Subcutaneous abdominal adipose tissue (tissue), 5 donors: ENCODE results near the gene DSE.

Source experiments
- H3K27ac ChIP-seq: one replicate; pipeline ENCODE4 v1.7.0; 2013; ENCODE audit warnings: low read depth, mild to moderate bottlenecking, inconsistent platforms, low read length, moderate library complexity
- H3K27me3 ChIP-seq, 5 donors: one replicate each; pipeline ENCODE4 v1.7.0; 2013; ENCODE audit warnings: low read length in 5 of 5, inconsistent platforms in 1 of 5; ENCODE audit not compliant: control insufficient read depth in 5 of 5, insufficient read depth in 4 of 5
- H3K36me3 ChIP-seq, 5 donors: one replicate each; pipeline ENCODE4 v1.7.0; 2013; ENCODE audit warnings: low read length in 5 of 5; ENCODE audit not compliant: control insufficient read depth in 5 of 5, insufficient read depth in 5 of 5
- H3K4me1 ChIP-seq, 5 donors: one replicate each; pipeline ENCODE4 v1.7.0; 2013; ENCODE audit warnings: low read length in 5 of 5, mild to moderate bottlenecking in 3 of 5, moderate library complexity in 1 of 5; ENCODE audit not compliant: control insufficient read depth in 5 of 5, insufficient read depth in 5 of 5
- H3K4me3 ChIP-seq, 5 donors: one replicate each; pipeline ENCODE4 v1.7.0; 2013; ENCODE audit warnings: low read length in 5 of 5, low read depth in 1 of 5
- H3K9ac ChIP-seq, 5 donors: one replicate each; pipeline ENCODE4 v1.7.0; 2013; ENCODE audit warnings: low read length in 5 of 5, mild to moderate bottlenecking in 4 of 5, moderate library complexity in 3 of 5
- H3K9me3 ChIP-seq, 5 donors: one replicate each; pipeline ENCODE4 v1.7.0; 2013; ENCODE audit warnings: low read length in 5 of 5; ENCODE audit not compliant: control insufficient read depth in 5 of 5
- donor health status: healthy.
- donor health status: healthy.
- donor health status: healthy.
- donor health status: healthy.
- donor health status: healthy.

Gene DSE

DNA sequence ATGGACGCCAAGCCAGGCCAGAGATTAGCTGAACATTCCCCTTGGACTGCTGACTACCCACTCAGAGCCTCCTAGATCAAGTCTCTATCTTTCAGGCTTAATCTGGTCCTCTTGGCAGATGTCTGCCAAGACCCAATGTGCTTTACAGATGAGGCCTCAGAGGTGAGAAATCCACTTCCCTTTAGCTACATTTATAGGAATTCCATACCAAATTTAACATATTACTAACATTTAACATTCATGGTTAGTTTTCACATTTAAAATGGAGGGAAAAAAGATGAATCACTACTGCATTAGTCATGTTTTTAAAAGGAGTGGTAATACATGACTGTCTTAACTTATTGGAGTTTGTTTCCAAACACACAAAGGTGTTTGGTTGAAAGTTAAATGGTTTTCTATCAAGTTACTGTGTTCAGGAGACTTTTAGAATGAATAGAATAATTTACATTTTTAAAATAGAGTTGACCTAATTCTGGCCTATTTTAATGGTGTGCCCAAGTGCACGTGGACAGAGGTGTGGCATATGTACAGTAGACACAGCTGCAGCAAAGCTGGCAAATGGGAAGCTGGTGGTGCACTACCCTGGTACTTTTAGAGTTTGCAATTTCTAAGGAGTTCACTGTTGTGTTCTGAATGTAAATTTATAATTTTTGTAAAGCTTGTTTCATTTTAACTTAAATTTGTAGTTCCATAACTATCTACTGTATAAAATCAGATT is 48.5 kb downstream of the DSE start:
- no peak overlapping the region for H3K4me3 ChIP-seq
- no peaks in the 10 kb centered on the region for H3K36me3 ChIP-seq
- peaks cover 0 to 24% (median 4%) of the 10 kb centered on the region in 5 donors for H3K4me1 ChIP-seq
- no peaks in the 10 kb centered on the region for H3K27me3 ChIP-seq
- no peaks in the 10 kb centered on the region for H3K9me3 ChIP-seq
- peak overlapping the region; percentile 8 for H3K27ac ChIP-seq
- H3K9ac ChIP-seq = no peak overlapping the region

GRCh38 chr6:116420341-116420740 is 49.6 kb downstream of the DSE start:
- Histone ChIP-seq H3K27me3 (no peaks in the 10 kb centered on the region), H3K27ac (no peak overlapping the region), H3K4me1 (peaks cover 0 to 24% (median 4%) of the 10 kb centered on the region in 5 donors), H3K36me3 (no peaks in the 10 kb centered on the region), H3K9me3 (no peaks in the 10 kb centered on the region), H3K4me3 (no peak overlapping the region), H3K9ac (no peak overlapping the region)

DNA sequence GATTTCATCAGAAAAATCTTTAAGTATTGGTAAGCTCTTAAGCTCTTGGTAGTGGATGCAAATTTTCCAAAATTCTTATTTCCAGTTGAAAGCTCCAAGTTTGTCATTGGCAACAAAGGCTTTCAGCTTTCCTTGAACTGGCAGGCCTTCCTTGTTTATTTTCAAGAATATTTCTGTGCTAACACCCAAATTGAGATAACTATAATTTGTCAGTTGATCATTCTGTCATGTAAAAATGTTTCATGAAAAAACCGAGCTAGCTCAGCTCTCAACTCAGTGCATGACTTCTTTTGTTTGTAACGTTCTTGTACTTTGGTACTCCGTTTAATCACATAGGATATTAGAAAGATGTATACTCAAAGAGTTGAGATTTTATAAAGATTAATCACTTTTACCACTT is 51.5 kb downstream of the DSE start:
- Histone ChIP-seq H3K4me3 (no peak overlapping the region), H3K36me3 (peaks cover 6 to 9% (median 7%) of the 10 kb centered on the region in 5 donors), H3K9me3 (no peaks in the 10 kb centered on the region), H3K4me1 (peaks cover 0 to 24% (median 4%) of the 10 kb centered on the region in 5 donors), H3K9ac (peak overlapping the region in 1 of 5 donors; percentile 40), H3K27ac (no peak overlapping the region), H3K27me3 (no peaks in the 10 kb centered on the region)

DNA sequence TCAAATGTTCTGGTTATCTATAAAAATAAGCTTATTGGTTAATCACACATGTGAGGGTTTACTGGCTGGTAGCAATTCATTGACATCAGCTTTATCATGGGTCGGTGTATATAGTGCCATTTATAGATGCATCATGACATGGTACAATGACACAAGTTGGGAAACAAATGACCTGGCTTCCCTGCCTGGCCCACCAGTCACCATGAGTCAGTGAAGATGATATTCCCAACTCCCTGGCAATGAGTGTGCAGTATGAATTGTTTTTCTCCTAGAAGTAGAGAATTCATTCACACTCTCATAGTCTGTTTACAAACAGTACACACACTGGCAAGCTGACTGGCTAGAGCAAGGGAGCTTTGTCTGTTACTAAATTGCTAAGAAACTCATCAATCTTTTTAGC is 53.3 kb downstream of the DSE start:
- Histone ChIP-seq H3K9me3 (no peaks in the 10 kb centered on the region), H3K9ac (no peak overlapping the region), H3K36me3 (peaks cover 11 to 22% (median 15%) of the 10 kb centered on the region in 5 donors), H3K27me3 (no peaks in the 10 kb centered on the region), H3K27ac (no peak overlapping the region), H3K4me1 (peaks cover 0 to 24% (median 4%) of the 10 kb centered on the region in 5 donors), H3K4me3 (no peak overlapping the region)

- H3K27me3 ChIP-seq = no peaks in the 10 kb centered on the region
- H3K36me3 ChIP-seq = peaks cover 14 to 30% (median 27%) of the 10 kb centered on the region in 5 donors
- H3K9ac ChIP-seq = no peak overlapping the region
- peaks cover 0 to 24% (median 4%) of the 10 kb centered on the region in 5 donors for H3K4me1 ChIP-seq
- H3K27ac ChIP-seq = no peak overlapping the region
- H3K4me3 ChIP-seq = no peak overlapping the region
- H3K9me3 ChIP-seq = no peaks in the 10 kb centered on the region
These were observed 55.8 kb downstream of the DSE start for GRCh38 chr6:116426551-116426950.

GRCh38 chr6:116429111-116429510 is 58.4 kb downstream of the DSE start:
- no peak overlapping the region for H3K9ac ChIP-seq
- H3K27me3 ChIP-seq = no peaks in the 10 kb centered on the region
- H3K4me3 ChIP-seq = no peak overlapping the region
- no peaks in the 10 kb centered on the region for H3K9me3 ChIP-seq
- peaks cover 0 to 4% (median 0%) of the 10 kb centered on the region in 5 donors for H3K4me1 ChIP-seq
- H3K27ac ChIP-seq = no peak overlapping the region
- H3K36me3 ChIP-seq = peaks cover 18 to 40% (median 32%) of the 10 kb centered on the region in 5 donors

DNA sequence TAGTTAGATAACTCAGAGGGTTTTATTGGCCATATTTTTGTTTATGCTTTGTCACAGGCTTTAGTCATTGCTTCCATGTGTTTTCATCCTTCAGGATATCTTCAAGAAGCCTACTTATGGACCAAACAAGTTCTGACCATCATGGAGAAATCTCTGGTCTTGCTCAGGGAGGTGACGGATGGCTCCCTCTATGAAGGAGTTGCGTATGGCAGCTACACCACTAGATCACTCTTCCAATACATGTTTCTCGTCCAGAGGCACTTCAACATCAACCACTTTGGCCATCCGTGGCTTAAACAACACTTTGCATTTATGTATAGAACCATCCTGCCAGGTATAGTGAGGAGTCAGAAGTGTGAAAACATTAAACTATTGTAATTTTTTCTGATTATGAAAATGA is 60.1 kb downstream of the DSE start:
- Histone ChIP-seq H3K4me1 (peaks cover 0 to 4% (median 0%) of the 10 kb centered on the region in 5 donors), H3K36me3 (peaks cover 22 to 50% (median 40%) of the 10 kb centered on the region in 5 donors), H3K27ac (no peak overlapping the region), H3K9me3 (no peaks in the 10 kb centered on the region), H3K4me3 (no peak overlapping the region), H3K27me3 (no peaks in the 10 kb centered on the region), H3K9ac (no peak overlapping the region)

DNA sequence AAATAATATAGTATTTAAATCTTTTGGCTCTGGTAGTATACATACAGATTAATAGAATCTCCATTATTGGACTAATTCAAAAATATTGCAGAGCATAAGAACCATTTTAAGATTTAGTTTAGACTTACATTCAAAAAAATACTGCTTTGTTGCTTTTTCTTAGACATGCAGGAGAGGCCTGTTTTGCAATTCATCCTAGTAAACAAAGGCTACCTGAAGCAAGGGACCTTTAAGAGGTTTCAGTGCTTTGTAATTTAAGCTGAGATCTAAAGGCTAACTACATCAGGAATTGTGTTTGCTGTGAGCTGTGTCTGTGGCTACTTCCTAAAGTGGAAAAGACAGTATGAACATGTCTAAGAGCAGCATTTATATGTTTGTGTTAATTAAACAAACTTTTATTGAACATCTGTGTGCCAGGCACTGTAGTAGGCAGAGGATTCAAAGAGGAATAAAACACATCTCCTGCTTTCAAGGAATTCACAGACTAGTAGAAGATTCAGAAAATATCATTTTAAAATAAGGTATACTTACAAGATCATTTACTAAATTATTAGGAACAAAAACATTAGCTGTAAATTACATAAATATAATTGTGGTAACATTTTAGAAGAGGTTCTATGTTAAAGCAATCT is 61.3 kb downstream of the DSE start:
- H3K4me3 ChIP-seq = no peak overlapping the region
- no peaks in the 10 kb centered on the region for H3K27me3 ChIP-seq
- H3K36me3 ChIP-seq = peaks cover 23 to 51% (median 44%) of the 10 kb centered on the region in 5 donors
- peaks cover 0 to 4% (median 0%) of the 10 kb centered on the region in 5 donors for H3K4me1 ChIP-seq
- no peak overlapping the region for H3K27ac ChIP-seq
- no peak overlapping the region for H3K9ac ChIP-seq
- no peaks in the 10 kb centered on the region for H3K9me3 ChIP-seq

DNA sequence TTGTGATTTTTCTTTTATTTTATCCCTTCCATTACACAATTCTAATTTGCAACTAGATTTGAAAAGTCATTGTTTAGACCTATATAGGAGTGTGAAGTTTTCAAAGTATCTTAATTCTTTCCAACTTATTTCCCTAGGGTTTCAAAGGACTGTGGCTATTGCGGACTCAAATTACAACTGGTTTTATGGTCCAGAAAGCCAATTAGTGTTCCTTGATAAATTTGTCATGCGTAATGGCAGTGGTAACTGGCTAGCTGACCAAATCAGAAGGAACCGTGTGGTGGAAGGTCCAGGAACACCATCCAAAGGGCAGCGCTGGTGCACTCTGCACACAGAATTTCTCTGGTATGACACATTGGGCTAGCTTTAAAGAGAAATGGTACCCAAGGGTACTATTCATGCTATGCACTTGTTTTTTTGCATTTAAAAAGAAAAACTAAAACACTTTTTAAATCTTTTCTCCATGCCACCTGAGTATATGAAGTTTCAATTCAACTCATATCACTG is 62.5 kb downstream of the DSE start:
- H3K4me3 ChIP-seq = no peak overlapping the region
- no peaks in the 10 kb centered on the region for H3K27me3 ChIP-seq
- H3K36me3 ChIP-seq = peaks cover 23 to 47% (median 35%) of the 10 kb centered on the region in 5 donors
- H3K9me3 ChIP-seq = no peaks in the 10 kb centered on the region
- peaks cover 0 to 4% (median under 1%) of the 10 kb centered on the region in 5 donors for H3K4me1 ChIP-seq
- no peak overlapping the region for H3K9ac ChIP-seq
- no peak overlapping the region for H3K27ac ChIP-seq

GRCh38 chr6:116434056-116434725 is 63.4 kb downstream of the DSE start:
- Histone ChIP-seq H3K9ac (no peak overlapping the region), H3K4me3 (no peak overlapping the region), H3K27ac (no peak overlapping the region), H3K4me1 (peaks cover 0 to 13% (median 9%) of the 10 kb centered on the region in 5 donors), H3K9me3 (no peaks in the 10 kb centered on the region), H3K36me3 (peaks cover 18 to 42% (median 26%) of the 10 kb centered on the region in 5 donors), H3K27me3 (no peaks in the 10 kb centered on the region)
